ENCODE measurements around the gene MYOG.

DNA sequence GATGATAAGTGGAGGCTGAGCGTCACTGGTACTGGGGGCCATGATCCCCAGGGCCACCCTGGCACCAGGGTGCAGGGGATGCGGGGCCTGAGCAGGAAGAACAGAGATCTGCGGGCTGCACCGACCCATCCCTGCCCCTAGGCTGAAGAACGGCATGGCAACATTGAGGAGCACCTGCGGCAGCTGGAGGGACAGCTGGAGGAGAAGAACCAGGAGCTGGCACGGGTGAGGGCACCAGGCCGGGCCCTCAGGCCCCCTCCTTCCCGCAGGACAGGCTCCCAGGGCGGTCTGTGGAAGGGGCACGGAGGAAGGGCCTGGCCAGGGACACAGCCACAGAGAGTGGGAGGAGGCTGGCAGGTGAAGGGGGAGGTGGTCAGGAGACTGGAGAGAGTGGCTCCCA, 37.7 kb downstream of the MYOG start:
- TF ChIP-seq, protein P1, sequence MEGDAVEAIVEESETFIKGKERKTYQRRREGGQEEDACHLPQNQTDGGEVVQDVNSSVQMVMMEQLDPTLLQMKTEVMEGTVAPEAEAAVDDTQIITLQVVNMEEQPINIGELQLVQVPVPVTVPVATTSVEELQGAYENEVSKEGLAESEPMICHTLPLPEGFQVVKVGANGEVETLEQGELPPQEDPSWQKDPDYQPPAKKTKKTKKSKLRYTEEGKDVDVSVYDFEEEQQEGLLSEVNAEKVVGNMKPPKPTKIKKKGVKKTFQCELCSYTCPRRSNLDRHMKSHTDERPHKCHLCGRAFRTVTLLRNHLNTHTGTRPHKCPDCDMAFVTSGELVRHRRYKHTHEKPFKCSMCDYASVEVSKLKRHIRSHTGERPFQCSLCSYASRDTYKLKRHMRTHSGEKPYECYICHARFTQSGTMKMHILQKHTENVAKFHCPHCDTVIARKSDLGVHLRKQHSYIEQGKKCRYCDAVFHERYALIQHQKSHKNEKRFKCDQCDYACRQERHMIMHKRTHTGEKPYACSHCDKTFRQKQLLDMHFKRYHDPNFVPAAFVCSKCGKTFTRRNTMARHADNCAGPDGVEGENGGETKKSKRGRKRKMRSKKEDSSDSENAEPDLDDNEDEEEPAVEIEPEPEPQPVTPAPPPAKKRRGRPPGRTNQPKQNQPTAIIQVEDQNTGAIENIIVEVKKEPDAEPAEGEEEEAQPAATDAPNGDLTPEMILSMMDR (IDR thresholded peaks at IDR 0.05; ENCODE audit: poor library complexity), result no peak
- TF ChIP-seq EZH2 (IDR thresholded peaks at IDR 0.05; ENCODE audit: borderline replicate concordance), result no peak
